Neural cell (in vitro differentiated cells): ENCODE data around the gene PHLPP1.

Experiments used
- EP300 ChIP-seq: fragments of 450-650 bp; conservative IDR thresholded peaks from 2 replicates; pipeline ENCODE4 v1.6.1; 2014; ENCODE audit warnings: antibody characterized with exemption, mild to moderate bottlenecking, moderate library complexity; ENCODE audit not compliant: poor library complexity, severe bottlenecking
- EZH2 ChIP-seq: fragments of 200-600, 300-800 bp; shearing (Covaris generic), sonication (generic); IDR thresholded peaks from 2 replicates; pipeline ENCODE4 v1.6.1; 2014; ENCODE audit warnings: antibody characterized with exemption, low read length, borderline replicate concordance, mild to moderate bottlenecking; ENCODE audit not compliant: insufficient read depth, poor library complexity, severe bottlenecking
- POLR2AphosphoS5 ChIP-seq: IDR thresholded peaks from 2 replicates; pipeline ENCODE4 v1.6.1; 2012
- TAF1 ChIP-seq: IDR thresholded peaks from 2 replicates; pipeline ENCODE4 v1.6.1; 2012; ENCODE audit warnings: low read depth
- TF ChIP-seq, protein P1 (sequence below): fragments of 450-650 bp; IDR thresholded peaks from 2 replicates; pipeline ENCODE4 v1.5.1; 2014; ENCODE audit warnings: antibody characterized with exemption, mild to moderate bottlenecking, moderate library complexity; ENCODE audit not compliant: poor library complexity, severe bottlenecking

DNA sequence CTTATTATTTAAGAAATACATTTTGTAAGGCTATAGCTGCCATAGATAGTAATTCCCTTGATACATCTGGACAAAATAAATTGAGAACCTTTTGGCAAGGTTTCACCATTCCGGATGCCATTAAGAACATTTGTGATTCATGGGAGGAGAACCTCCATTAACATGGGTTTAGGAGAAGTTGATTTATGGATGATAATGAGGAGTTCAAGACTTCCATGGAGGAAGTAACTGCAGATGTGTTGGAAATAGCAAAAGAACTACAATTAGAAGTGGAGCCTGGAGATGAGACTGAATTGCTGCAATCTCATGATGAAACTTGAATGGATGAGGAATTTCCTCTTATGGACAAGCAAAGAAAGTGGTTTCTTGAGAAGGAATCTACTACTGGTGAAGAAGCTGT is 17.3 kb downstream of the PHLPP1 start:
- TF ChIP-seq, protein P1, sequence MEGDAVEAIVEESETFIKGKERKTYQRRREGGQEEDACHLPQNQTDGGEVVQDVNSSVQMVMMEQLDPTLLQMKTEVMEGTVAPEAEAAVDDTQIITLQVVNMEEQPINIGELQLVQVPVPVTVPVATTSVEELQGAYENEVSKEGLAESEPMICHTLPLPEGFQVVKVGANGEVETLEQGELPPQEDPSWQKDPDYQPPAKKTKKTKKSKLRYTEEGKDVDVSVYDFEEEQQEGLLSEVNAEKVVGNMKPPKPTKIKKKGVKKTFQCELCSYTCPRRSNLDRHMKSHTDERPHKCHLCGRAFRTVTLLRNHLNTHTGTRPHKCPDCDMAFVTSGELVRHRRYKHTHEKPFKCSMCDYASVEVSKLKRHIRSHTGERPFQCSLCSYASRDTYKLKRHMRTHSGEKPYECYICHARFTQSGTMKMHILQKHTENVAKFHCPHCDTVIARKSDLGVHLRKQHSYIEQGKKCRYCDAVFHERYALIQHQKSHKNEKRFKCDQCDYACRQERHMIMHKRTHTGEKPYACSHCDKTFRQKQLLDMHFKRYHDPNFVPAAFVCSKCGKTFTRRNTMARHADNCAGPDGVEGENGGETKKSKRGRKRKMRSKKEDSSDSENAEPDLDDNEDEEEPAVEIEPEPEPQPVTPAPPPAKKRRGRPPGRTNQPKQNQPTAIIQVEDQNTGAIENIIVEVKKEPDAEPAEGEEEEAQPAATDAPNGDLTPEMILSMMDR = no peak
- TF ChIP-seq EP300 (no peak), POLR2AphosphoS5 (no peak), TAF1 (no peak), EZH2 (no peak)
